ENCODE data around the gene APOD.

Gene APOD

GRCh38 chr3:195597848-195598247 lies 14.1 kb upstream of the APOD start:
- H3K9ac ChIP-seq = no peak overlapping the region
- H3K4me2 ChIP-seq = no peak overlapping the region
- H3K4me1 ChIP-seq (ENCODE audit: low read depth, poor library complexity, severe bottlenecking) = no peaks in the 10 kb centered on the region
- no peak overlapping the region for H3K27ac ChIP-seq
- TF ChIP-seq, protein P1, sequence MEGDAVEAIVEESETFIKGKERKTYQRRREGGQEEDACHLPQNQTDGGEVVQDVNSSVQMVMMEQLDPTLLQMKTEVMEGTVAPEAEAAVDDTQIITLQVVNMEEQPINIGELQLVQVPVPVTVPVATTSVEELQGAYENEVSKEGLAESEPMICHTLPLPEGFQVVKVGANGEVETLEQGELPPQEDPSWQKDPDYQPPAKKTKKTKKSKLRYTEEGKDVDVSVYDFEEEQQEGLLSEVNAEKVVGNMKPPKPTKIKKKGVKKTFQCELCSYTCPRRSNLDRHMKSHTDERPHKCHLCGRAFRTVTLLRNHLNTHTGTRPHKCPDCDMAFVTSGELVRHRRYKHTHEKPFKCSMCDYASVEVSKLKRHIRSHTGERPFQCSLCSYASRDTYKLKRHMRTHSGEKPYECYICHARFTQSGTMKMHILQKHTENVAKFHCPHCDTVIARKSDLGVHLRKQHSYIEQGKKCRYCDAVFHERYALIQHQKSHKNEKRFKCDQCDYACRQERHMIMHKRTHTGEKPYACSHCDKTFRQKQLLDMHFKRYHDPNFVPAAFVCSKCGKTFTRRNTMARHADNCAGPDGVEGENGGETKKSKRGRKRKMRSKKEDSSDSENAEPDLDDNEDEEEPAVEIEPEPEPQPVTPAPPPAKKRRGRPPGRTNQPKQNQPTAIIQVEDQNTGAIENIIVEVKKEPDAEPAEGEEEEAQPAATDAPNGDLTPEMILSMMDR (conservative IDR thresholded peaks at IDR 0.05; ENCODE audit: low read depth, low read length) = no peak
- H4K20me1 ChIP-seq (ENCODE audit: insufficient read depth) = no peaks in the 10 kb centered on the region
- no peaks in the 10 kb centered on the region for H3K36me3 ChIP-seq (ENCODE audit: insufficient read depth)
- no peaks in the 10 kb centered on the region for H3K27me3 ChIP-seq (ENCODE audit: insufficient read depth, low read depth)
- no peaks in the 10 kb centered on the region for H3K79me2 ChIP-seq (ENCODE audit: insufficient read depth, low read depth)
- no peak overlapping the region for H3K4me3 ChIP-seq (IDR thresholded peaks at IDR 0.05; ENCODE audit: insufficient read depth, low read depth, low read length)
- no peak overlapping the region for H2AFZ ChIP-seq (ENCODE audit: low read depth)

GRCh38 chr3:195597229-195597628 lies 13.5 kb upstream of the APOD start:
- no peak overlapping the region for H3K4me2 ChIP-seq
- H4K20me1 ChIP-seq (ENCODE audit: insufficient read depth) = no peaks in the 10 kb centered on the region
- TF ChIP-seq, protein P1 (conservative IDR thresholded peaks at IDR 0.05; ENCODE audit: low read depth, low read length) = no peak
- no peaks in the 10 kb centered on the region for H3K79me2 ChIP-seq (ENCODE audit: insufficient read depth, low read depth)
- H3K4me1 ChIP-seq (ENCODE audit: low read depth, poor library complexity, severe bottlenecking) = no peaks in the 10 kb centered on the region
- no peak overlapping the region for H3K4me3 ChIP-seq (IDR thresholded peaks at IDR 0.05; ENCODE audit: insufficient read depth, low read depth, low read length)
- H2AFZ ChIP-seq (ENCODE audit: low read depth) = no peak overlapping the region
- H3K27ac ChIP-seq = no peak overlapping the region
- H3K9ac ChIP-seq = no peak overlapping the region
- no peaks in the 10 kb centered on the region for H3K27me3 ChIP-seq (ENCODE audit: insufficient read depth, low read depth)
- no peaks in the 10 kb centered on the region for H3K36me3 ChIP-seq (ENCODE audit: insufficient read depth)

DNA sequence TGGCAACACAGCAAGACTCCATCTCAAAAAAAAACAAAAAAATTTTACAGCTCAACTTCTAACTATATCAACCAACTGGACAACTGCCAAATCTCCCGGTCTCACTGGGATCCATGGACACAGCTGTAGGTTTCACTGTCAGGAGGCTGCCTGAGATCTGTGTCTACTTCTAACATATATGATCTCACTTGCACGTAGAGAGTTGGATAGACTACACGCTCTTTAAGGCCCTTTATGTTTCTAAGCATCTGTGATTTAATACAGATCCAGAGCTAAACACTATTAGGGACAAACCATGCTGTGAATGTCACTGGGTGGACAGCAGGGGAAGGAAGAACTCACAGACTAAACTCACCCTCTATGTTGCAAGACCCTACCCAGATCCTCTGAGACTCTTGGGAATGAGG lies 13.0 kb upstream of the APOD start:
- no peak overlapping the region for H3K4me2 ChIP-seq
- H3K9ac ChIP-seq = no peak overlapping the region
- TF ChIP-seq, protein P1 (conservative IDR thresholded peaks at IDR 0.05; ENCODE audit: low read depth, low read length) = no peak
- H3K4me3 ChIP-seq (IDR thresholded peaks at IDR 0.05; ENCODE audit: insufficient read depth, low read depth, low read length) = no peak overlapping the region
- H4K20me1 ChIP-seq (ENCODE audit: insufficient read depth) = no peaks in the 10 kb centered on the region
- H3K27ac ChIP-seq = no peak overlapping the region
- H3K27me3 ChIP-seq (ENCODE audit: insufficient read depth, low read depth) = no peaks in the 10 kb centered on the region
- no peaks in the 10 kb centered on the region for H3K4me1 ChIP-seq (ENCODE audit: low read depth, poor library complexity, severe bottlenecking)
- no peaks in the 10 kb centered on the region for H3K36me3 ChIP-seq (ENCODE audit: insufficient read depth)
- H3K79me2 ChIP-seq (ENCODE audit: insufficient read depth, low read depth) = no peaks in the 10 kb centered on the region
- H2AFZ ChIP-seq (ENCODE audit: low read depth) = no peak overlapping the region

- no peak overlapping the region for H3K27ac ChIP-seq
- H3K4me2 ChIP-seq = no peak overlapping the region
- no peak overlapping the region for H2AFZ ChIP-seq (ENCODE audit: low read depth)
- H3K79me2 ChIP-seq (ENCODE audit: insufficient read depth, low read depth) = no peaks in the 10 kb centered on the region
- no peak overlapping the region for H3K4me3 ChIP-seq (IDR thresholded peaks at IDR 0.05; ENCODE audit: insufficient read depth, low read depth, low read length)
- no peaks in the 10 kb centered on the region for H3K36me3 ChIP-seq (ENCODE audit: insufficient read depth)
- no peak overlapping the region for H3K9ac ChIP-seq
- H3K4me1 ChIP-seq (ENCODE audit: low read depth, poor library complexity, severe bottlenecking) = no peaks in the 10 kb centered on the region
- no peaks in the 10 kb centered on the region for H4K20me1 ChIP-seq (ENCODE audit: insufficient read depth)
- TF ChIP-seq, protein P1 (conservative IDR thresholded peaks at IDR 0.05; ENCODE audit: low read depth, low read length) = no peak
- H3K27me3 ChIP-seq (ENCODE audit: insufficient read depth, low read depth) = no peaks in the 10 kb centered on the region
These were observed 12.2 kb upstream of the APOD start for GRCh38 chr3:195595785-195596531.

Measured in KMS-11 (cell line).